SK-N-SH (cell line): ENCODE data around the gene FHOD3. TPM values are rescaled to one million over a fixed set of nuclear protein-coding genes. Genes with fewer than 3 reads are reported as not detected.

Experiments used
- CTCF ChIA-PET: fragments of 300-600, 350-600 bp; formaldehyde crosslinking; extraction: SDS; loops from one replicate; lab custom pipeline; 2021; lab: Yijun Ruan, JAX
- POLR2A ChIA-PET: fragments of 350-600 bp; sonication (Branson Sonifier 250); formaldehyde crosslinking; extraction: SDS; loops from one replicate; lab custom pipeline; 2020; ENCODE audit warnings: antibody characterized with exemption, inconsistent platforms; lab: Yijun Ruan, JAX
- DNase-seq: peaks from one replicate; pipeline ENCODE4 v3.0.0; 2012
- H2AFZ ChIP-seq: fragments of 200-600 bp; sonication (generic); 2 replicates; pipeline ENCODE4 v1.8.1; 2016; ENCODE audit warnings: antibody characterized with exemption, mild to moderate bottlenecking, low read depth
- H3F3A ChIP-seq: fragments of 200-600 bp; sonication (generic); replicated peaks from 2 replicates; pipeline ENCODE3; 2016; ENCODE audit warnings: antibody characterized with exemption, mild to moderate bottlenecking; ENCODE audit not compliant: insufficient read depth
- H3K27ac ChIP-seq, 2 experiments: fragments of 200-500 bp in 1 of 2; fragments of 200-600 bp in 1 of 2; sonication (Bioruptor generic) in 1 of 2; sonication (generic), shearing (Covaris generic) in 1 of 2; 2 replicates each; pipeline versions ENCODE4 v1.5.1 to v1.6.1; 2014 to 2016; ENCODE audit warnings: low read depth in 2 of 2, inconsistent platforms in 1 of 2, low read length in 1 of 2, mild to moderate bottlenecking in 1 of 2, mixed read lengths in 1 of 2
- H3K27me3 ChIP-seq: fragments of 200-600 bp; sonication (generic), shearing (Covaris generic); 2 replicates; pipeline ENCODE4 v1.6.1; 2016; ENCODE audit warnings: mixed run types; ENCODE audit not compliant: insufficient read depth
- H3K36me3 ChIP-seq, 2 experiments: fragments of 200-500 bp in 1 of 2; fragments of 200-600 bp in 1 of 2; sonication (Bioruptor generic) in 1 of 2; sonication (generic) in 1 of 2; replicated peaks in 1 of 2; 2 replicates each; pipeline versions ENCODE3 to v1.5.1; 2014 to 2016; ENCODE audit warnings: low read length in 1 of 2, mild to moderate bottlenecking in 1 of 2; ENCODE audit not compliant: insufficient read depth in 2 of 2, control insufficient read depth in 1 of 2
- H3K4me1 ChIP-seq, 2 experiments: fragments of 200-500 bp in 1 of 2; fragments of 200-600 bp in 1 of 2; sonication (Bioruptor generic) in 1 of 2; sonication (generic), shearing (Covaris generic) in 1 of 2; 2 replicates each; pipeline versions ENCODE4 v1.5.1 to v1.6.1; 2014 to 2016; ENCODE audit warnings: low read depth in 1 of 2, low read length in 1 of 2, mixed run types in 1 of 2; ENCODE audit not compliant: insufficient read depth in 2 of 2, control insufficient read depth in 1 of 2
- H3K4me2 ChIP-seq: fragments of 200-600 bp; sonication (generic), shearing (Covaris generic); 2 replicates; pipeline ENCODE4 v1.6.1; 2017; ENCODE audit warnings: mixed run types
- H3K4me3 ChIP-seq, 2 experiments: fragments of 200-500 bp in 1 of 2; fragments of 200-600 bp in 1 of 2; sonication (Bioruptor generic) in 1 of 2; sonication (generic), shearing (Covaris generic) in 1 of 2; 2 replicates each; pipeline versions ENCODE4 v1.5.1 to v1.8.1; 2014 to 2016; ENCODE audit warnings: low read depth in 2 of 2, inconsistent platforms in 1 of 2, low read length in 1 of 2, mild to moderate bottlenecking in 1 of 2, mixed read lengths in 1 of 2, moderate library complexity in 1 of 2
- H3K79me2 ChIP-seq: fragments of 200-600 bp; sonication (generic); 2 replicates; pipeline ENCODE4 v1.8.1; 2017; ENCODE audit warnings: mild to moderate bottlenecking; ENCODE audit not compliant: insufficient read depth
- H3K9ac ChIP-seq: fragments of 200-600 bp; sonication (generic); 2 replicates; pipeline ENCODE4 v1.6.1; 2017; ENCODE audit warnings: mixed run types
- H3K9me2 ChIP-seq: fragments of 200-600 bp; sonication (generic); 2 replicates; pipeline ENCODE4 v1.6.1; 2017; ENCODE audit warnings: mixed run types
- H3K9me3 ChIP-seq: fragments of 200-600 bp; sonication (generic); 2 replicates; pipeline ENCODE4 v1.6.1; 2017; ENCODE audit warnings: mixed run types, mild to moderate bottlenecking, moderate library complexity
- H4K20me1 ChIP-seq: fragments of 200-600 bp; sonication (generic); 2 replicates; pipeline ENCODE4 v1.6.1; 2017; ENCODE audit warnings: mild to moderate bottlenecking, mixed run types; ENCODE audit not compliant: insufficient read depth
- CHD2 ChIP-seq: fragments of 150-350 bp; IDR thresholded peaks from 2 replicates; pipeline ENCODE4 v1.6.1; 2018; ENCODE audit warnings: low read length; ENCODE audit not compliant: partially characterized antibody
- EP300 ChIP-seq, 2 experiments: IDR thresholded peaks; 2 replicates each; pipeline versions ENCODE4 v1.4.0 to v1.6.1; 2012; ENCODE audit warnings: borderline replicate concordance in 1 of 2, low read depth in 1 of 2, low read length in 1 of 2
- EZH2phosphoT487 ChIP-seq: fragments of 200-600 bp; sonication (generic); IDR thresholded peaks from 2 replicates; pipeline ENCODE4 v1.6.1; 2017; ENCODE audit warnings: low read depth, mixed run types, mild to moderate bottlenecking, antibody characterized with exemption, moderate library complexity, borderline replicate concordance
- FOSL2 ChIP-seq: IDR thresholded peaks from 2 replicates; pipeline ENCODE4 v1.4.0; 2012; ENCODE audit warnings: low read depth, mild to moderate bottlenecking, moderate library complexity, borderline replicate concordance
- FOXM1 ChIP-seq: IDR thresholded peaks from 2 replicates; pipeline ENCODE4 v1.4.0; 2012; ENCODE audit warnings: low read depth, mild to moderate bottlenecking
- GATA2 ChIP-seq: sonication (generic); formaldehyde crosslinking; IDR thresholded peaks from 2 replicates; pipeline ENCODE4 v1.5.0; 2020; ENCODE audit warnings: mild to moderate bottlenecking, missing genetic modification reagents
- JUND ChIP-seq: IDR thresholded peaks from 2 replicates; pipeline ENCODE4 v1.4.0; 2012
- MXI1 ChIP-seq: IDR thresholded peaks from 2 replicates; pipeline ENCODE4 v1.6.1; 2012; ENCODE audit warnings: mild to moderate bottlenecking, low read depth, low read length, improper control_type of control experiment
- PBX3 ChIP-seq: IDR thresholded peaks from 2 replicates; pipeline ENCODE4; 2012
- POLR2AphosphoS5 ChIP-seq: IDR thresholded peaks from 2 replicates; pipeline ENCODE4 v1.6.1; 2012; ENCODE audit warnings: low read depth, low read length
- RAD21 ChIP-seq: IDR thresholded peaks from 2 replicates; pipeline ENCODE4 v1.6.1; 2012; ENCODE audit warnings: mild to moderate bottlenecking, low read length
- REST ChIP-seq: IDR thresholded peaks from 2 replicates; pipeline ENCODE4 v1.6.1; 2012; ENCODE audit warnings: mild to moderate bottlenecking, low read depth, low read length, moderate library complexity
- RXRA ChIP-seq: IDR thresholded peaks from 2 replicates; pipeline ENCODE4 v1.4.0; 2012; ENCODE audit warnings: low read depth, mild to moderate bottlenecking, borderline replicate concordance
- SMC3 ChIP-seq: IDR thresholded peaks from 2 replicates; pipeline ENCODE4 v1.6.1; 2012; ENCODE audit warnings: low read depth, low read length, improper control_type of control experiment
- TAF1 ChIP-seq: IDR thresholded peaks from 2 replicates; pipeline ENCODE4 v1.6.1; 2012; ENCODE audit warnings: low read depth, mild to moderate bottlenecking, low read length, moderate library complexity, borderline replicate concordance
- USF1 ChIP-seq: IDR thresholded peaks from 2 replicates; pipeline ENCODE4 v1.4.0; 2012; ENCODE audit warnings: low read depth, borderline replicate concordance
- ZBTB33 ChIP-seq: IDR thresholded peaks from 2 replicates; pipeline ENCODE4 v1.4.0; 2012; ENCODE audit warnings: low read depth, borderline replicate concordance
- WGBS: methylation state at CpG from one replicate; pipeline ENCODE4 v1.1.6; 2017; ENCODE audit warnings: low lambda C conversion rate; 5-methylcytosine and 5-hydroxymethylcytosine counted together
- polyA plus RNA-seq, 3 experiments: library from polyadenylated mRNA; depleted of rRNA; stranded (reverse); fragments of >200 nt; gene quantifications; 2 replicates each; pipeline ENCODE4 v1.2.3, GENCODE V29; 2012

Gene FHOD3
- polyA plus RNA-seq, 1 of the 3 experiments (the other 2 are of a cell fraction): 10.9 TPM

GRCh38 chr18:36653870-36654269 lies 356.4 kb downstream of the FHOD3 start:
- H3K4me2 ChIP-seq: no peak overlapping the region
- no peaks in the 10 kb centered on the region for H3K9me2 ChIP-seq
- POLR2A ChIA-PET: no interaction called here
- H2AFZ ChIP-seq: no peak overlapping the region
- H3K27ac ChIP-seq: no peak overlapping the region
- TF ChIP-seq SMC3: no peak
- no peak for TF ChIP-seq USF1
- no peak for TF ChIP-seq EP300 (IDR thresholded peaks at IDR 0.05; ENCODE audit: borderline replicate concordance in 1 of 2, low read depth in 1 of 2, low read length in 1 of 2)
- no peak for TF ChIP-seq PBX3
- no peak for TF ChIP-seq POLR2AphosphoS5
- TF ChIP-seq ZBTB33: no peak
- no peak for TF ChIP-seq CHD2
- no peak for DNase-seq
- no peaks in the 10 kb centered on the region for H4K20me1 ChIP-seq
- no peak overlapping the region for H3K4me3 ChIP-seq
- H3F3A ChIP-seq: no peaks in the 10 kb centered on the region
- WGBS: 81% methylated on average over 6 of the region's 6 CpGs
- H3K27me3 ChIP-seq: no peaks in the 10 kb centered on the region
- no peaks in the 10 kb centered on the region for H3K9me3 ChIP-seq
- CTCF ChIA-PET: interaction anchor here (0.9 to 2.6 kb wide), 4 partner anchors 9 to 369 kb away, joined by 3 to 8 read pairs (median 3); no protein-coding TSS in a partner anchor
- peaks cover 0 to 5% of the 10 kb centered on the region in 2 experiments for H3K36me3 ChIP-seq
- H3K79me2 ChIP-seq: no peaks in the 10 kb centered on the region
- no peaks in the 10 kb centered on the region for H3K4me1 ChIP-seq
- no peak overlapping the region for H3K9ac ChIP-seq

- no peak overlapping the region for H2AFZ ChIP-seq
- H3K4me3 ChIP-seq: no peak overlapping the region
- H3K27me3 ChIP-seq: no peaks in the 10 kb centered on the region
- WGBS: 68% methylated on average over 6 of the region's 6 CpGs
- ChIA-PET POLR2A (no interaction called here), CTCF (interaction anchor here (2.6 kb wide), 1 partner anchor 33 kb away, joined by 8 read pairs; no protein-coding TSS in a partner anchor)
- H3K4me1 ChIP-seq: no peaks in the 10 kb centered on the region
- peaks cover 0 to 5% of the 10 kb centered on the region in 2 experiments for H3K36me3 ChIP-seq
- no peaks in the 10 kb centered on the region for H3K9me3 ChIP-seq
- no peaks in the 10 kb centered on the region for H3K9me2 ChIP-seq
- no peaks in the 10 kb centered on the region for H3K79me2 ChIP-seq
- H3K9ac ChIP-seq: no peak overlapping the region
- no peaks in the 10 kb centered on the region for H3F3A ChIP-seq
- DNase-seq: no peak
- H4K20me1 ChIP-seq: no peaks in the 10 kb centered on the region
- no peak overlapping the region for H3K4me2 ChIP-seq
- no peak overlapping the region for H3K27ac ChIP-seq
- TF ChIP-seq FOXM1: no peak
- no peak for TF ChIP-seq EZH2phosphoT487
- no peak for TF ChIP-seq USF1
- no peak for TF ChIP-seq TAF1
- TF ChIP-seq RXRA: no peak
- TF ChIP-seq REST: no peak
- no peak for TF ChIP-seq EP300 (IDR thresholded peaks at IDR 0.05; ENCODE audit: borderline replicate concordance in 1 of 2, low read depth in 1 of 2, low read length in 1 of 2)
- no peak for TF ChIP-seq FOSL2
- TF ChIP-seq SMC3: no peak
- TF ChIP-seq JUND: no peak
- no peak for TF ChIP-seq GATA2 (CRISPR knock-in tag)
- TF ChIP-seq RAD21: no peak
- TF ChIP-seq MXI1: no peak
Measured at GRCh38 chr18:36655074-36655473, 357.6 kb downstream of the FHOD3 start.
